HCT116 (cell line): ENCODE results near the gene ATP6V0B. TPM values are rescaled to one million over a fixed set of nuclear protein-coding genes. Genes with fewer than 3 reads are reported as not detected.

Experiments
- ATAC-seq: fragments of 200-7000 bp; cut with Tn5 transposase; 2 replicates; pipeline ENCODE4 v1.9.1; 2020; ENCODE audit warnings: mild to moderate bottlenecking, moderate library complexity
- BruUV-seq: library from RNA; stranded (reverse); fragments of 400-500 nt; replicated peaks from 2 replicates; lab custom pipeline; 2021; lab: Mats Ljungman, UMichigan
- CTCF ChIA-PET: fragments of 300-600 bp; sonication (Branson Sonifier 250); formaldehyde crosslinking; loops from one replicate; lab custom pipeline; 2021; ENCODE audit warnings: antibody characterized with exemption; lab: Charles Lee
- POLR2A ChIA-PET: fragments of 300-600, 350-600 bp; sonication (Branson Sonifier 250); formaldehyde crosslinking; loops from one replicate; lab custom pipeline; 2021; ENCODE audit warnings: antibody characterized with exemption; lab: Charles Lee
- RAD21 ChIA-PET, 2 experiments: fragments of 300-600 bp; sonication (Branson Sonifier 250); formaldehyde crosslinking; loops; one replicate each; lab custom pipeline; 2023; ENCODE audit warnings: low total read pairs in 2 of 2; ENCODE audit not compliant: uncharacterized antibody in 2 of 2, unreplicated experiment in 2 of 2, low non-redundant PET in 1 of 2; lab: Charles Lee
- DNase-seq: peaks from one replicate; pipeline ENCODE4 v3.0.0-alpha.2; 2010; ENCODE audit warnings: low read depth, low spot score
- H2AFZ ChIP-seq: fragments of 200-600 bp; shearing (Covaris generic), sonication (generic); 2 replicates; pipeline ENCODE4 v1.6.1; 2017; ENCODE audit warnings: low read depth, mixed run types, mixed read lengths, antibody characterized with exemption, low read length; ENCODE audit not compliant: poor library complexity, severe bottlenecking
- H3K27ac ChIP-seq: 2 replicates; pipeline ENCODE4 v1.5.1; 2012; ENCODE audit warnings: low read depth, low read length
- H3K27me3 ChIP-seq: fragments of 200-600 bp; sonication (generic); 2 replicates; pipeline ENCODE4 v1.6.1; 2016; ENCODE audit warnings: mixed run types, low read length, mixed read lengths; ENCODE audit not compliant: insufficient read depth
- H3K36me3 ChIP-seq, 2 experiments: fragments of 200-500 bp in 1 of 2; fragments of 200-600 bp in 1 of 2; sonication (Bioruptor generic) in 1 of 2; sonication (generic) in 1 of 2; 2 replicates each; pipeline versions ENCODE4 v1.5.1 to v1.6.1; 2014 to 2016; ENCODE audit warnings: low read length in 2 of 2, inconsistent platforms in 1 of 2, mixed read lengths in 1 of 2, mixed run types in 1 of 2; ENCODE audit not compliant: insufficient read depth in 2 of 2, control insufficient read depth in 1 of 2
- H3K4me1 ChIP-seq, 2 experiments: fragments of 200-600 bp in 1 of 2; sonication (generic) in 1 of 2; 2 replicates each; pipeline versions ENCODE4 v1.5.1 to v1.6.1; 2012 to 2017; ENCODE audit warnings: low read length in 2 of 2, inconsistent platforms in 1 of 2, mild to moderate bottlenecking in 1 of 2, mixed read lengths in 1 of 2, mixed run types in 1 of 2, moderate library complexity in 1 of 2; ENCODE audit not compliant: insufficient read depth in 2 of 2, control insufficient read depth in 1 of 2
- H3K4me2 ChIP-seq: fragments of 200-600 bp; sonication (generic); 2 replicates; pipeline ENCODE4 v1.6.1; 2017; ENCODE audit warnings: mixed run types, low read length, mixed read lengths
- H3K4me3 ChIP-seq, 2 experiments: fragments of 200-600 bp in 1 of 2; sonication (generic) in 1 of 2; replicated peaks in 1 of 2; 2 replicates each; pipeline ENCODE4 v1.5.1; 2011 to 2016; ENCODE audit warnings: low read length in 2 of 2, control low read depth in 1 of 2, low read depth in 1 of 2, mild to moderate bottlenecking in 1 of 2, mixed read lengths in 1 of 2, mixed run types in 1 of 2
- H3K79me2 ChIP-seq: fragments of 200-600 bp; sonication (generic); 2 replicates; pipeline ENCODE4 v1.6.1; 2017; ENCODE audit warnings: mild to moderate bottlenecking, mixed run types, low read length, moderate library complexity, mixed read lengths; ENCODE audit not compliant: insufficient read depth
- H3K9ac ChIP-seq: fragments of 200-600 bp; sonication (generic); 2 replicates; pipeline ENCODE4 v1.6.1; 2016; ENCODE audit warnings: low read length, mixed read lengths
- H3K9me2 ChIP-seq: fragments of 200-600 bp; sonication (generic), shearing (Covaris generic); 2 replicates; pipeline ENCODE4 v1.6.1; 2017; ENCODE audit warnings: mixed run types, mild to moderate bottlenecking, moderate library complexity; ENCODE audit not compliant: insufficient read depth
- H3K9me3 ChIP-seq, 2 experiments: fragments of 200-500 bp in 1 of 2; fragments of 200-600 bp in 1 of 2; sonication (Bioruptor generic) in 1 of 2; sonication (generic) in 1 of 2; 2 replicates each; pipeline ENCODE4 v1.6.1; 2014 to 2017; ENCODE audit warnings: low read length in 2 of 2, mixed read lengths in 2 of 2, inconsistent platforms in 1 of 2, low read depth in 1 of 2, mild to moderate bottlenecking in 1 of 2, mixed run types in 1 of 2, moderate library complexity in 1 of 2; ENCODE audit not compliant: control insufficient read depth in 1 of 2, insufficient read depth in 1 of 2
- H4K20me1 ChIP-seq: fragments of 200-600 bp; sonication (generic), shearing (Covaris generic); 2 replicates; pipeline ENCODE4 v1.6.1; 2017; ENCODE audit warnings: mixed run types, mild to moderate bottlenecking, moderate library complexity; ENCODE audit not compliant: insufficient read depth
- CBX3 ChIP-seq: IDR thresholded peaks from 2 replicates; pipeline ENCODE4 v1.6.1; 2012; ENCODE audit warnings: low read depth
- CEBPB ChIP-seq: IDR thresholded peaks from 2 replicates; pipeline ENCODE4 v1.6.1; 2012; ENCODE audit warnings: low read depth
- EGR1 ChIP-seq: IDR thresholded peaks from 2 replicates; pipeline ENCODE4 v1.6.1; 2012; ENCODE audit warnings: low read depth
- EZH2 ChIP-seq: fragments of 200-600 bp; sonication (generic); IDR thresholded peaks from 2 replicates; pipeline ENCODE4 v1.6.1; 2017; ENCODE audit warnings: antibody characterized with exemption, mixed run types
- JUND ChIP-seq: IDR thresholded peaks from 2 replicates; pipeline ENCODE4 v1.6.1; 2012
- POLR2A ChIP-seq: IDR thresholded peaks from 2 replicates; pipeline ENCODE4 v1.7.0; 2011; ENCODE audit warnings: borderline replicate concordance; ENCODE audit not compliant: insufficient read depth, insufficient read length; ENCODE audit errors: extremely low read depth
- POLR2AphosphoS5 ChIP-seq: IDR thresholded peaks from 2 replicates; pipeline ENCODE4 v1.6.1; 2011; ENCODE audit warnings: mild to moderate bottlenecking, low read depth, low read length, moderate library complexity
- RAD21 ChIP-seq: IDR thresholded peaks from 2 replicates; pipeline ENCODE4 v1.6.1; 2012; ENCODE audit warnings: low read depth, mild to moderate bottlenecking
- SIN3A ChIP-seq: IDR thresholded peaks from 2 replicates; pipeline ENCODE4 v1.6.1; 2012; ENCODE audit warnings: low read depth
- SP1 ChIP-seq: IDR thresholded peaks from 2 replicates; pipeline ENCODE4 v1.6.1; 2012; ENCODE audit warnings: low read depth
- SRF ChIP-seq: IDR thresholded peaks from 2 replicates; pipeline ENCODE4 v1.6.1; 2012; ENCODE audit warnings: low read depth
- TCF7L2 ChIP-seq: IDR thresholded peaks from 2 replicates; pipeline ENCODE4 v1.7.0; 2011; ENCODE audit warnings: borderline replicate concordance, inconsistent platforms; ENCODE audit not compliant: insufficient read depth, insufficient read length; ENCODE audit errors: extremely low read depth
- YY1 ChIP-seq: IDR thresholded peaks from 2 replicates; pipeline ENCODE4 v1.6.1; 2011; ENCODE audit warnings: low read length, low read depth, moderate library complexity, mild to moderate bottlenecking; ENCODE audit not compliant: insufficient replicate concordance; ENCODE audit errors: extremely low read depth
- ZFX ChIP-seq: fragments of 450-650 bp; IDR thresholded peaks from 2 replicates; pipeline ENCODE4 v1.6.1; 2017
- ZNF274 ChIP-seq: fragments of 200-500 bp; sonication (Bioruptor generic); IDR thresholded peaks from 2 replicates; pipeline ENCODE4 v1.6.1; 2014; ENCODE audit warnings: mild to moderate bottlenecking, low read depth, low read length, inconsistent platforms
- intact Hi-C: fragments of 100-400 bp; cut with micrococcal nuclease; formaldehyde crosslinking; loops from 2 replicates; pipeline ENCODE4 v1.10.0; 2022
- total RNA-seq: library from RNA; stranded (reverse); gene quantifications from one replicate; pipeline ENCODE4 v1.2.1, GENCODE V29; 2021; ENCODE audit not compliant: unreplicated experiment
- TF ChIP-seq, protein P1 (sequence below): IDR thresholded peaks from 2 replicates; pipeline ENCODE4 v1.6.1; 2012; ENCODE audit warnings: low read depth
- TF ChIP-seq, protein P2 (sequence below): IDR thresholded peaks from 2 replicates; pipeline ENCODE4 v1.6.1; 2012
- TF ChIP-seq, protein P3 (sequence below), 3 experiments: fragments of 200-600 bp in 1 of 3; sonication (generic) in 1 of 3; IDR thresholded peaks in 2 of 3; conservative IDR thresholded peaks in 1 of 3; 2 replicates each; pipeline ENCODE4 v1.5.1; 2012 to 2017; ENCODE audit warnings: low read depth in 2 of 3, low read length in 2 of 3, antibody characterized with exemption in 1 of 3, borderline replicate concordance in 1 of 3, control low read depth in 1 of 3, mild to moderate bottlenecking in 1 of 3, mixed read lengths in 1 of 3, mixed run types in 1 of 3, moderate library complexity in 1 of 3; ENCODE audit not compliant: insufficient read depth in 1 of 3
- TF ChIP-seq, protein P4 (sequence below): IDR thresholded peaks from 2 replicates; pipeline ENCODE4 v1.6.1; 2012
- TF ChIP-seq, protein P5 (sequence below): IDR thresholded peaks from 2 replicates; pipeline ENCODE4 v1.6.1; 2011; ENCODE audit warnings: mild to moderate bottlenecking, low read length, moderate library complexity; ENCODE audit not compliant: insufficient replicate concordance; ENCODE audit errors: extremely low read depth

The ATP6V0B gene
- total RNA-seq, 1 experiment from 2014 or later, result 122 TPM

DNA sequence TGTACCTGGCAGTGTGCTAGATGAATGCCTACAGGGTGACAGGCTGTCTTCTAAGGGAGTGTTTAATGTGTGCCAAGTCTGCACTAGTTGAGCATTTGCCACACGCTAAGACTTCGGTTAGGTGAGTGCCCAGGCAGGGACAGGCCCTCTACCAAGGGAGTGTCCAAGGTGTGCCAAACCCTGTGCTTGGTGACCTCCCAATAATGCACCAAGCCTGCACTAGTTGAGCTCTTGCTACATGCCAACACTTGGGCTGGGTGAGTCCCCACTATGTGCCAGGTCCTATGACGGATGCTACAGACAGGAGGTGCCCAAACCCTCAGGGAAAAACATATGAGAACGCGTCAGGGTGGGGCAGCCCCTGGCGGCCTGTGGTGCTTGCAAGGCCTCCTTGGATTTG lies 45.7 kb downstream of the ATP6V0B start:
- Histone ChIP-seq H3K4me1 (no peaks in the 10 kb centered on the region), H3K79me2 (no peaks in the 10 kb centered on the region), H3K27me3 (no peaks in the 10 kb centered on the region), H3K9me3 (no peaks in the 10 kb centered on the region), H3K4me3 (no peak overlapping the region), H2AFZ (no peak overlapping the region), H3K27ac (no peak overlapping the region), H3K4me2 (no peak overlapping the region), H3K9me2 (no peaks in the 10 kb centered on the region), H3K9ac (no peak overlapping the region), H4K20me1 (no peaks in the 10 kb centered on the region), H3K36me3 (no peaks in the 10 kb centered on the region)
- no peak for TF ChIP-seq ZFX
- TF ChIP-seq, protein P1, sequence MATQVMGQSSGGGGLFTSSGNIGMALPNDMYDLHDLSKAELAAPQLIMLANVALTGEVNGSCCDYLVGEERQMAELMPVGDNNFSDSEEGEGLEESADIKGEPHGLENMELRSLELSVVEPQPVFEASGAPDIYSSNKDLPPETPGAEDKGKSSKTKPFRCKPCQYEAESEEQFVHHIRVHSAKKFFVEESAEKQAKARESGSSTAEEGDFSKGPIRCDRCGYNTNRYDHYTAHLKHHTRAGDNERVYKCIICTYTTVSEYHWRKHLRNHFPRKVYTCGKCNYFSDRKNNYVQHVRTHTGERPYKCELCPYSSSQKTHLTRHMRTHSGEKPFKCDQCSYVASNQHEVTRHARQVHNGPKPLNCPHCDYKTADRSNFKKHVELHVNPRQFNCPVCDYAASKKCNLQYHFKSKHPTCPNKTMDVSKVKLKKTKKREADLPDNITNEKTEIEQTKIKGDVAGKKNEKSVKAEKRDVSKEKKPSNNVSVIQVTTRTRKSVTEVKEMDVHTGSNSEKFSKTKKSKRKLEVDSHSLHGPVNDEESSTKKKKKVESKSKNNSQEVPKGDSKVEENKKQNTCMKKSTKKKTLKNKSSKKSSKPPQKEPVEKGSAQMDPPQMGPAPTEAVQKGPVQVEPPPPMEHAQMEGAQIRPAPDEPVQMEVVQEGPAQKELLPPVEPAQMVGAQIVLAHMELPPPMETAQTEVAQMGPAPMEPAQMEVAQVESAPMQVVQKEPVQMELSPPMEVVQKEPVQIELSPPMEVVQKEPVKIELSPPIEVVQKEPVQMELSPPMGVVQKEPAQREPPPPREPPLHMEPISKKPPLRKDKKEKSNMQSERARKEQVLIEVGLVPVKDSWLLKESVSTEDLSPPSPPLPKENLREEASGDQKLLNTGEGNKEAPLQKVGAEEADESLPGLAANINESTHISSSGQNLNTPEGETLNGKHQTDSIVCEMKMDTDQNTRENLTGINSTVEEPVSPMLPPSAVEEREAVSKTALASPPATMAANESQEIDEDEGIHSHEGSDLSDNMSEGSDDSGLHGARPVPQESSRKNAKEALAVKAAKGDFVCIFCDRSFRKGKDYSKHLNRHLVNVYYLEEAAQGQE, result no peak
- TF ChIP-seq POLR2A, result no peak
- TF ChIP-seq EGR1, result no peak
- no peak for TF ChIP-seq TCF7L2
- TF ChIP-seq SP1, result no peak
- TF ChIP-seq, protein P2, sequence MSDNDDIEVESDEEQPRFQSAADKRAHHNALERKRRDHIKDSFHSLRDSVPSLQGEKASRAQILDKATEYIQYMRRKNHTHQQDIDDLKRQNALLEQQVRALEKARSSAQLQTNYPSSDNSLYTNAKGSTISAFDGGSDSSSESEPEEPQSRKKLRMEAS, result no peak
- no peak for TF ChIP-seq ZNF274
- no peak for TF ChIP-seq EZH2
- TF ChIP-seq, protein P3, sequence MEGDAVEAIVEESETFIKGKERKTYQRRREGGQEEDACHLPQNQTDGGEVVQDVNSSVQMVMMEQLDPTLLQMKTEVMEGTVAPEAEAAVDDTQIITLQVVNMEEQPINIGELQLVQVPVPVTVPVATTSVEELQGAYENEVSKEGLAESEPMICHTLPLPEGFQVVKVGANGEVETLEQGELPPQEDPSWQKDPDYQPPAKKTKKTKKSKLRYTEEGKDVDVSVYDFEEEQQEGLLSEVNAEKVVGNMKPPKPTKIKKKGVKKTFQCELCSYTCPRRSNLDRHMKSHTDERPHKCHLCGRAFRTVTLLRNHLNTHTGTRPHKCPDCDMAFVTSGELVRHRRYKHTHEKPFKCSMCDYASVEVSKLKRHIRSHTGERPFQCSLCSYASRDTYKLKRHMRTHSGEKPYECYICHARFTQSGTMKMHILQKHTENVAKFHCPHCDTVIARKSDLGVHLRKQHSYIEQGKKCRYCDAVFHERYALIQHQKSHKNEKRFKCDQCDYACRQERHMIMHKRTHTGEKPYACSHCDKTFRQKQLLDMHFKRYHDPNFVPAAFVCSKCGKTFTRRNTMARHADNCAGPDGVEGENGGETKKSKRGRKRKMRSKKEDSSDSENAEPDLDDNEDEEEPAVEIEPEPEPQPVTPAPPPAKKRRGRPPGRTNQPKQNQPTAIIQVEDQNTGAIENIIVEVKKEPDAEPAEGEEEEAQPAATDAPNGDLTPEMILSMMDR (IDR thresholded peaks at IDR 0.05 in 2 of 3, conservative IDR thresholded peaks at IDR 0.05 in 1 of 3; ENCODE audit: borderline replicate concordance in 1 of 3, insufficient read depth in 1 of 3, low read depth in 2 of 3, low read length in 2 of 3), result no peak
- TF ChIP-seq, protein P4, sequence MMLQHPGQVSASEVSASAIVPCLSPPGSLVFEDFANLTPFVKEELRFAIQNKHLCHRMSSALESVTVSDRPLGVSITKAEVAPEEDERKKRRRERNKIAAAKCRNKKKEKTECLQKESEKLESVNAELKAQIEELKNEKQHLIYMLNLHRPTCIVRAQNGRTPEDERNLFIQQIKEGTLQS, result no peak
- TF ChIP-seq YY1, result no peak
- TF ChIP-seq SRF, result no peak
- no peak for TF ChIP-seq CBX3
- no peak for TF ChIP-seq RAD21
- TF ChIP-seq JUND, result no peak
- no peak for TF ChIP-seq POLR2AphosphoS5
- TF ChIP-seq, protein P5, sequence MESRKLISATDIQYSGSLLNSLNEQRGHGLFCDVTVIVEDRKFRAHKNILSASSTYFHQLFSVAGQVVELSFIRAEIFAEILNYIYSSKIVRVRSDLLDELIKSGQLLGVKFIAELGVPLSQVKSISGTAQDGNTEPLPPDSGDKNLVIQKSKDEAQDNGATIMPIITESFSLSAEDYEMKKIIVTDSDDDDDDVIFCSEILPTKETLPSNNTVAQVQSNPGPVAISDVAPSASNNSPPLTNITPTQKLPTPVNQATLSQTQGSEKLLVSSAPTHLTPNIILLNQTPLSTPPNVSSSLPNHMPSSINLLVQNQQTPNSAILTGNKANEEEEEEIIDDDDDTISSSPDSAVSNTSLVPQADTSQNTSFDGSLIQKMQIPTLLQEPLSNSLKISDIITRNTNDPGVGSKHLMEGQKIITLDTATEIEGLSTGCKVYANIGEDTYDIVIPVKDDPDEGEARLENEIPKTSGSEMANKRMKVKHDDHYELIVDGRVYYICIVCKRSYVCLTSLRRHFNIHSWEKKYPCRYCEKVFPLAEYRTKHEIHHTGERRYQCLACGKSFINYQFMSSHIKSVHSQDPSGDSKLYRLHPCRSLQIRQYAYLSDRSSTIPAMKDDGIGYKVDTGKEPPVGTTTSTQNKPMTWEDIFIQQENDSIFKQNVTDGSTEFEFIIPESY, result no peak
- TF ChIP-seq CEBPB, result no peak
- TF ChIP-seq SIN3A, result no peak
- intact Hi-C loops, result no loop called here
- RAD21 ChIA-PET, result no interaction called here
- BruUV-seq, result no TSS peak
- POLR2A ChIA-PET, result interaction anchor here (1.3 kb wide), 1 partner anchor 11 kb away, joined by 4 read pairs; the partner anchor contains the start of gene SLC6A9
- no peak for ATAC-seq
- DNase-seq, result no peak
- CTCF ChIA-PET, result no interaction called here
